Measurements from ENCODE around the gene TBRG4. TPM values are rescaled to one million over a fixed set of nuclear protein-coding genes. Genes with fewer than 3 reads are reported as not detected.

TBRG4 gene
- total RNA-seq, 4 donors from 2014 or later: 83.4 to 140 (median 105) TPM

- Histone ChIP-seq H3K27me3 (no peaks in the 10 kb centered on the region), H3K36me3 (peaks cover 0 to 9% (median 4%) of the 10 kb centered on the region in 4 donors), H3K4me3 (no peak overlapping the region), H3K27ac (no peak overlapping the region), H3K4me1 (no peaks in the 10 kb centered on the region), H3K9me3 (no peaks in the 10 kb centered on the region)
- intact Hi-C loops (cut with DNase I; ENCODE audit: low total_unique reads) (no loop called here), in situ Hi-C loops (cut with MboI; ENCODE audit: low pct_ligation_motif_present in 1 of 4, low pct_unique_long_range_greater_than_20kb in 1 of 4, low sequenced_read_pairs in 3 of 4) (no loop called here)
- DNase-seq: no peak
- TF ChIP-seq POLR2A (IDR thresholded peaks at IDR 0.05) (no peak), EP300 (IDR thresholded peaks at IDR 0.05; ENCODE audit: low read depth) (no peak), POLR2AphosphoS5 (IDR thresholded peaks at IDR 0.05) (no peak), CTCF (IDR thresholded peaks at IDR 0.05) (no peak)
- 78 to 85% methylated on average over 4 to 17 of the region's 17 CpGs for WGBS, 2 donors (ENCODE audit: low coverage in 1 of 2)
Measured at GRCh38 chr7:45080265-45080957, 31.1 kb downstream of the TBRG4 start.

- WGBS, 2 donors (ENCODE audit: low coverage in 1 of 2): 78 to 80% methylated on average over 6 to 8 of the region's 8 CpGs
Measured at GRCh38 chr7:45078125-45078681, 33.3 kb downstream of the TBRG4 start.

GRCh38 chr7:45077579-45077978 lies 33.9 kb downstream of the TBRG4 start:
- 96% methylated on average over 9 of the region's 9 CpGs; no CpG with 5 or more reads in 1 of the 2 donors for WGBS, 2 donors (ENCODE audit: low coverage in 1 of 2)
- no peak for DNase-seq

More at GRCh38 chr7:45078125-45078681, 33.3 kb downstream of the TBRG4 start:
- intact Hi-C loops (cut with DNase I; ENCODE audit: low total_unique reads) (no loop called here), in situ Hi-C loops (cut with MboI; ENCODE audit: low pct_ligation_motif_present in 1 of 4, low pct_unique_long_range_greater_than_20kb in 1 of 4, low sequenced_read_pairs in 3 of 4) (no loop called here)
- Histone ChIP-seq H3K27ac (no peak overlapping the region), H3K9me3 (no peaks in the 10 kb centered on the region), H3K4me3 (no peak overlapping the region), H3K36me3 (peaks cover 0 to 18% (median 8%) of the 10 kb centered on the region in 4 donors), H3K4me1 (no peaks in the 10 kb centered on the region), H3K27me3 (no peaks in the 10 kb centered on the region)
- DNase-seq: no peak
- TF ChIP-seq EP300 (IDR thresholded peaks at IDR 0.05; ENCODE audit: low read depth): no peak
- no peak for TF ChIP-seq CTCF (IDR thresholded peaks at IDR 0.05)
- TF ChIP-seq POLR2A (IDR thresholded peaks at IDR 0.05): no peak
- no peak for TF ChIP-seq POLR2AphosphoS5 (IDR thresholded peaks at IDR 0.05)

More at GRCh38 chr7:45077579-45077978, 33.9 kb downstream of the TBRG4 start:
- no peaks in the 10 kb centered on the region for H3K9me3 ChIP-seq
- in situ Hi-C loops (cut with MboI; ENCODE audit: low pct_ligation_motif_present in 1 of 4, low pct_unique_long_range_greater_than_20kb in 1 of 4, low sequenced_read_pairs in 3 of 4): no loop called here
- H3K4me3 ChIP-seq: no peak overlapping the region
- H3K36me3 ChIP-seq: peaks cover 0 to 18% (median 8%) of the 10 kb centered on the region in 4 donors
- intact Hi-C loops (cut with DNase I; ENCODE audit: low total_unique reads): no loop called here
- H3K27ac ChIP-seq: no peak overlapping the region
- no peaks in the 10 kb centered on the region for H3K4me1 ChIP-seq
- no peak for TF ChIP-seq CTCF (IDR thresholded peaks at IDR 0.05)
- TF ChIP-seq POLR2AphosphoS5 (IDR thresholded peaks at IDR 0.05): no peak
- no peak for TF ChIP-seq EP300 (IDR thresholded peaks at IDR 0.05; ENCODE audit: low read depth)
- TF ChIP-seq POLR2A (IDR thresholded peaks at IDR 0.05): no peak
- no peaks in the 10 kb centered on the region for H3K27me3 ChIP-seq
